GM19351 (cell line): Measurements from ENCODE around the gene CRBN.

Source experiments
- ATAC-seq: cut with Tn5 transposase; IDR thresholded peaks from one replicate; pipeline ENCODE4 v1.9.1; 2021; ENCODE audit warnings: mild to moderate bottlenecking, moderate library complexity; ENCODE audit not compliant: unreplicated experiment

CRBN gene

DNA sequence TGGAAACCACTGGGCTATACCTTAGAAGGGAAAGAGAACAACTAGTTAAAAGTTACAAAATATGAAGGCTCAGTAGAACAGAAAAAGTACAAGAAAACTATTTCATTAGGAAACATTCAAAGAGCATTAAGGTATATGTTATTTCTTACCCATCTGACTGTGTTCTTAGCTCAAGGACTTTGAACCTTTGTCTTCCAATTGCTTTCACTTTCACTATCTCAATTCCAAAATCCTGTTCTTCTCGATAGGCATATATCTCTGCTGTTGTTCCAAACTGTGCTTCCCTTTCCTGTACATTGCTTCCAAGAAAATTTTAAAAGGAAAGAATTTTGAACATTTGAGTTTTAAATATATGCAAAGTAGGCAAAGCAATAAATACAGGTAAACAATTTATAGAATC lies 6.9 kb downstream of the CRBN start:
- ATAC-seq = no peak

DNA sequence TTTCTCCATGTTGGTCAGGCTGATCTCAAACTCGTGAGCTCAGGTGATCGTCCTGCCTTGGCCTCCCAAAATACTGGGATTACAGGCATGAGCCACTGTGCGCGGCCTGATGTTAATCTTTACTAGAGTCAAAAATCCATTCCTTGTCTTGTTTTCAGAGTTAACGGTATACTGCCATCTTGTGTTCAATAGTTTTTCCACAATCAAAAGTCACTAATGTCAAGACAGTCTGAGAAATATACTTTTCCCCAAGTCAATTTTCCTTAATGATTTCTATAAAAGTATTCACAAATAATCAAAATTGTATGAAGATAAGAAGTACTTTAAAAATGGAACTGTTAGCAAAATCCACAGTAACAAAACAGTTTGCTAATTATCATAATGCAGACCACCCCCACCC lies 8.5 kb downstream of the CRBN start:
- ATAC-seq = peak; percentile 50

DNA sequence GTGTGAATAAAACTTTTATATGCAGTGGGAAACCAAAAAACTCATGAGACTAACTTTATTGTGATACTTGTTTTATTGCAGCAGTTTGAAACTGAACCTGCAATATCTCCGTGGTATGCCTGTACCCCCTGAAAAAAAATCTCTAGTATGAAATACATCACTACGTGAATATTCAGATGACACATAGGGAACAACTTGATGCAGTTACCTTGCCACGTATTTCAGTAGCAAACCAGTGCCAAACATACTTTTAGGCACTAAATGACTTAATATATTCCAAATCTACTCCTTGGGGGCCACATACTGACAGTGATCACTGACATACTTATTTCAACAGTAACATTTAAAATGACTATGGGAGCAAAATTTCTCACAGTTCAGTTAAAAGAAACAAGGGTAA lies 13.8 kb downstream of the CRBN start:
- ATAC-seq = no peak

DNA sequence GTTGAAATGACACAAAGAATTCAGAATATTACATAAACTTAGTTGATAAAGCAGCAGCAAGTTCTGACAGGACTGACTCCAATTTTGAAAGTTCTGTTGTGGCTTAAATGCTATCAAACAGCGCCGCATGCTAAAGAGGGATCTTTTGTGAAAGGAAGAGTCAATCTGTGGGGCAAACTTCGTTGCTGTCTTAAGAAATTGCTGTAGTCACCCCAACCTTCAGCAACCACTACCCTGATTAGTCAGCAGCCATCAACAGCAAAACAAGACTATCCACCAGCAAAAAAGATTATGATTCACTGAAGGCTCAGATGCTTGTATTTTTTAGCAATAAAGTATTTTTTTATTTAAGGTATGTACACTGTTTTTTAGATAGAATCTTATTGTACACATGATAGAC lies 14.2 kb downstream of the CRBN start:
- ATAC-seq = no peak

DNA sequence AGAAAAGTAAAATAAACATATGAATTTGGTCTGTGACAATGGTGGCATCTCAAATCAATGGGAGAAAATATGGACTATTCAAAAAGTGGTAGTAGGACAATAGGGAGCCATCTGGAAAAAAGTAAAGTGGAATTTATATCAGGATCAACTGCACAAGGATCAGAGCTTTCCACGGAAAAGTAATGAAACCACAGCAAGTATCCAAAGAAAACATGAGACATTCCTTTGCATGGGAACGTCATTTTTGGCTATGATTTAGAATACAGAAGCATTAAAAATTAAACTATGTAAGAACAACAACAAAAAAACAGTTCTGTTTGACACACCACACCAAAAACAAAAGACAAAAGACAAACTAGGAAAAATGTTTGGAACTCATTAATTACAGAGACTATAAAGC lies 18.7 kb downstream of the CRBN start:
- no peak for ATAC-seq

DNA sequence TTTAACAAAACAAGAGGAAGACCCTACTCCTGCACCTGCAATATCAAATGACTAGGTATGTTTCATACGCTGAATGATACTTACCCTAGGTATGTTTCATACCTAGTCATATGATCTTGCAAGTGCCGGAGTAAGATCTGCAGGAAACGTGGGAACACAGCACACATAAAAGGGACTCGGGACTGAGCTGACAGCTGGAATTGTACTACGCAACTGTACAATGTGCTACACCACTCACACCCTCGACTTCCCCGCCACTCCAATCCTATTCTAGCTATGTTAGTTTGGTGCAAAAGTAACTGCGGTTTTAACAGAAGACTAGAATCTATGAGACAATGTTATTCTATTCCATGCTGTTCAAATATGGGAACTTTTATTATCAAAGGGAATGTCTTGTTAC lies 22.0 kb downstream of the CRBN start:
- ATAC-seq = no peak

DNA sequence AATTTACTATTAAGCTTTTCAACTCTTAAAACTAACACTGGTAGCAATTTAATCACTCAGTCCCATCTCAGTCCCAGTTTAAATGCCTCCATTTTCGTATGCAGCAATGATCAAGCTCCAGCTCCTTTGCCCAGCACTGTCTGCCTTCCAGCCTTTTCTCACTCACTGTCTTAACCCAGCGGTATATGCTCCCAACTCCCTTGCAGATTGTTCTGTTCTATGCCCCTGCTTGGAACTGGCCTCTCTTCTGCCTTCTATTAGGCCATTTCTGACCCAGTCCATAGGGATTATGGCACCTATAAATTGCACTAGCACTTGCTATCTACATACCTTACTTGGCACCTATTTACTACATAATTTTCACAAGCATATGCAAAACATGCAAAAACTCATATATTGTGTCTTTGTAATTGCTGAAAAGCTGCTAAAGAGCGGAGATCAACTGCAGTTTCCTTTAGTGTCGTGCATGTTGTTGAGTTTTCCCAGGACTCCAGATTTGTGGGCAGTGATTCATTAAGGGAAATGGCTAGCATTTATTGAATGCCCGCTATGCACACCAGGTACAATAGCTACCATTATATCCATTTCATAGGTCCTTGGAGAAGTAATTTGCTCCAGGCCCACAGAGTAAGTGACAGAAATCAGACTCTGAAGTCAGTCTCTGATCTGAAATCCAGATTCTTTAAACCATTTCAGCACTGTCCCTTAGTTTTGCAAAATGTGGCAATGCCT lies 24.4 kb downstream of the CRBN start:
- no peak for ATAC-seq

DNA sequence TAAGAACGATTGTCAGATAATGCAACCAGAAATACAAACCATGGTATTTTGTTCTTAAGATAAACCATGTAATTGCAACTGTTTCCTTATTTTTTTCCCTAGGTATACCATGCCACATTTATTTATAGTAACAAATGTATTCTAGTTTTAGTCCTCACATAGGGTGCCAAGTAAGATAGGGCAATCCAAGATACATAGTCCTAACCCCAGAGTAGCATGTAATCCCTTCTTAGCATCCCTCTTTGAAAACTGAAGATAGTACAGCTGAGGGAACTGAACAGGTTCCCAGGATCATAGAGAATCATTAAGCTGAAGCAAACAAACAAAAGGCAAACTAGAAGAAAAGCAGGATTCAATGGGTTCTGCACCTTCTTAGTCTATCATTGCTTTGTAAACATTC lies 28.0 kb downstream of the CRBN start:
- ATAC-seq = no peak

DNA sequence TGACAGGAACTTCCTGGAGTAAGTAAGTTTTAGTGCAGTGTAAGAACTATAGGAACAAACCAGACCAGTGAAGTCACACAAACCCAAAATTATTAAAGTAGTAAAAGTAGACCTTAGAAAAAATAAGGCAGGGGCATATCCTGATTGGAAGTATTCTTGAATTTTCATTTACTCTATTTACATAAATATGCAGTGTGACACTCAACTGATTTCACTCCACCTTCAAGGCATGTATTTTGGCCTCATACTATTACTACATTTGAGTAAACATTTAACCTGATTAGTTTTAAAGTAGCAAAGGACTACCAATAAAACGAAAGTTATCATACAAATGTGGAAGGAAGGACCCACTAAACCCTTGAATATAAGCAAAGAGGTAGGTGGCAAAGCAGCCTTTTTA lies 29.9 kb downstream of the CRBN start:
- no peak for ATAC-seq

DNA sequence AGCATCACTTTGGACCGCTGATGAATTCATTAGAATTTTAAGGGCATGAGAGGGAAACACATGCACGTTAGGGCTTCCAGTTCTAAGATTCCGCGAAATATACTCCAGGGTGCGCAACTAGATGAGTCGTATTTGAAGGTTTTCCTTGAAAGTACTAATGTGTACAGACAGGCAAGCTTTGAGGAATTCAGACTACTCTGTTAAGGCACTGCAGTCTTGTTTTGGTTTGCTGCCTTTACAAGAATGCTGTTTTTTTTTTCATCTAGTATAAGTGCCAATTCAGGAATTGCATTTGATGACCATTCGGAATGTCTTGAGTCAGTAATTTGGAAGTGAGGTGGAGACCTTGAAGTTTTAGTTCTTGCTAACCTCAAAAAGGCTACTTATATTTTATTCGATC lies 33.7 kb downstream of the CRBN start:
- no peak for ATAC-seq

DNA sequence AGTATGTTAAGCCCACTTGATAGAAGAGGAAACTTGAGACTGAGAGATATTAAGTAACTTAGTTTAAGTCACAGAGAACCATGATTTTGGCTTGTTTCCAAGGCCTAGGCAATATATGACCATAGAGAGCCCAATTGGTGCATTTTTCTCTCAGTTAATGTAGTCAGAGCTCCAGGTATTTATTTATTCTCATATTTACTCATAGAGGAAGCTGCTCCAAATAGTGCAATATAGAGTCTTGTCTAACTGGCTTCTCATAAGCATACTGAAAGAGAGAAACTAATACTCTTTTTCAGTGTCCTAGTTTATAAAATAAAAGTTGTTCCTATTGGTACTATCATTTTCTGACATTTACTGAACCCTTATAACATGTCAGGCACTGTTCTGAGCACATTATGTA lies 37.6 kb downstream of the CRBN start:
- no peak for ATAC-seq

DNA sequence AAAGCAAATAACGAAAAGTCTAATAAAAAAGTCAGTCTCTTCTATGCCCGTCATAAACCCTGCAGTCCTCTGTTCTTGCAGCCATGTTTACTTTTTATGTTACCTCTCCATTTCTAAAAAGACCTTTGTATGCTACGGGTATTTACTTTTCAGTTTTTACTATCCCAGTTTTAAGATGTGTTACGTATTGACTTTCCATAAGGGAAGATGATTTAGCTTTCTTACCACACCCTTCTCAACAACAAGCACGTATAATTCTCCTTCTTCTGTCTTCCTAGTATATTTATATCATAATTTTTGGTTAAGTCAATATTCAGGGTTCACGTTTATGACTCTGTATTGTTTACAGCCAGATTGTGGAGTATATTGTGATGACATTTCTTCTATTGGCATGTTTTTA lies 42.0 kb downstream of the CRBN start:
- no peak for ATAC-seq

DNA sequence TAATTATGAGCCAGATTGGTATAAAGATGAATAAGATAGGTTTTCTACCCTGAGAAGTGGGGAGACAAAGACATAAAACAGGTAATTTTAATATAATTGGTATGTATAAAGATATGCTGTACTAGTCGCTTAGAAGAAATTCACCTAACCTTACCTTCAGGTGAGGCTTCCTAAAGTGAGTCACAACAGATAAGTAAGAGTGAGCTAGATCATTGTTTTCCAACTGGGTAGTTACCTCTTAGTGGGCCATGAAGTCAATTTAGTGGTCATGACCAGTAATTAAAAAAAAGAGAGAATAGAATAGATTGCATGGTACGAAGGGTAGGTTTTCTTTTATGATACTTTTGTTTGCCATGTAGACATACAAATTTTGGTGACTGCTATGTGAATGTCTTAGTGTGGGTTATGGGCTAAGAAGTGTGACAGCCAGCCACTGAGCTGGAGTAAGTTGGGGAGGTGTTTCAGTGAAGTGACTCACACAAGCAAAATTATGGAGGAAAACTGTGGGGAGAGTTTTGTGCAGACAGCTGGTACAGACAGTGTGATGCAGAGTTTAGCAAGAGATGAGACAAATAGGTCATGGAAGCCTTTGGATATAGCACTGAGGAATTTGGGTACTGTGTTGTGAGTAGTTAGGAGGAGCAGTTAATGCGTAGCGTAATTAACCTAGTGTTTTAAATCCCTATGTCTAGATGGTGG lies 44.6 kb downstream of the CRBN start:
- no peak for ATAC-seq

DNA sequence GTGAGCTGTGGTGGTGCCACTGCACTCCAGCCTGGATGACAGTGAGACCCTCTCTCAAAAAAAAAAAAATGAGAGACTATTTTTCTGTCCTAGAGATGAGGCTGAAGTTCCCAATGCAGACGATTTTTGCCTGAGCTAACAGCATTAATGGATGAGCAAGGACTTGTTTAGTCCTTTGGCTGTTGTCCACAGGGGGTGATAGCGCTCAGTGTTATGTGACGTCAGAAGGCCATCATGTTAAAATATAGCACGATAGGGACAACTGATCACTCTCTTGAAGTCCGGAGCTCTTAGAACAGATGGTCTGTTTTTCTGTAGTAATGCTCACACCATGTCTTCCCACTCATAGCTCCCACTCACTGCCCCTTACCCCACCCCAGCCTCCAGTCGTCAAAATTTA lies 46.0 kb downstream of the CRBN start:
- ATAC-seq = no peak

DNA sequence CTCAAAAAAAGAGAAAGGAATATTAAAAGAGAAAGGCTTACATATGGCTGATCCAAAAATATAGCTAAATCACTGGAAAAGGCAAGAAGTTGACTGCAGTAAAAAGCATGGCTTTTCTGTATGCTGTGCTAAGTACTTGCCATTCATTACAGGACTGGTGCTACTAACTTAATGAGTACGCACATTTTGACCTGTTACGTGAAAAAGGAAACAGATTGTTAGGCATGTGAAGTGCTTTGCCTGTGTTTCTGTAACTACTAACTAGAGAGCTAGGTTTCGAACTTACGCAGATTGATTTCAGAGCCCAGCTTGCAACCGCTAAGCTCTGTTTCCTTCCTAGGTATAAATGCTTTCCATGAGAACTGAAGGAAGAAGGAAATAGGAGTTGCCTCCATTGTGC lies 49.9 kb downstream of the CRBN start:
- ATAC-seq = no peak

DNA sequence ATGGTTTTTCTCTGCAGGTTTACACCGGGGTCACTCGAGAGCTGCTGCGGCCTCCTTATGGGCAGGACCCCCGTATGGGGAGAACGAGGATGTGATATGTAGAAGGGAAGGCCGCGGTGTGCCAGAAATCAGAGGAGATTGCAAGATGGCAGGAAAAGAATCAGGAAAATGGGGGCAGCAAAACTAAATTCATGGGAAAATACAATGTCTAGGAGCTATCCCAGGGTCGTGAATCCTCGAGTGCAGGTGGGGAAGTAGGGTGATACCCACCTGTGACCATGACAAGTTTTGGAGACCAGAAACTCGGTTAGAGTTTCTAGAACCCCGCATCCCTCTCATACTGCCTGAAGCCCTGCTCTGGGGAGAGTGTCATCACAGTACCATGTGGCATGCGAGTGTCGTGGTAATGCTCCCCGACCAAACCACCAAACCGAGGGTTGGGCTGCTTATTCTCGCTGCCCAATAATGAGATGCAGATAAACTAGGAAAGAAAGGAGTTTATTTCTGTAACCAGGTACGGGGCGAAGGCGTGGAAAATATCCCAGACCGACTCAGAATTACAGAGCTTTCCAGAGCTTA lies 52.0 kb downstream of the CRBN start:
- ATAC-seq = peak; percentile 33

DNA sequence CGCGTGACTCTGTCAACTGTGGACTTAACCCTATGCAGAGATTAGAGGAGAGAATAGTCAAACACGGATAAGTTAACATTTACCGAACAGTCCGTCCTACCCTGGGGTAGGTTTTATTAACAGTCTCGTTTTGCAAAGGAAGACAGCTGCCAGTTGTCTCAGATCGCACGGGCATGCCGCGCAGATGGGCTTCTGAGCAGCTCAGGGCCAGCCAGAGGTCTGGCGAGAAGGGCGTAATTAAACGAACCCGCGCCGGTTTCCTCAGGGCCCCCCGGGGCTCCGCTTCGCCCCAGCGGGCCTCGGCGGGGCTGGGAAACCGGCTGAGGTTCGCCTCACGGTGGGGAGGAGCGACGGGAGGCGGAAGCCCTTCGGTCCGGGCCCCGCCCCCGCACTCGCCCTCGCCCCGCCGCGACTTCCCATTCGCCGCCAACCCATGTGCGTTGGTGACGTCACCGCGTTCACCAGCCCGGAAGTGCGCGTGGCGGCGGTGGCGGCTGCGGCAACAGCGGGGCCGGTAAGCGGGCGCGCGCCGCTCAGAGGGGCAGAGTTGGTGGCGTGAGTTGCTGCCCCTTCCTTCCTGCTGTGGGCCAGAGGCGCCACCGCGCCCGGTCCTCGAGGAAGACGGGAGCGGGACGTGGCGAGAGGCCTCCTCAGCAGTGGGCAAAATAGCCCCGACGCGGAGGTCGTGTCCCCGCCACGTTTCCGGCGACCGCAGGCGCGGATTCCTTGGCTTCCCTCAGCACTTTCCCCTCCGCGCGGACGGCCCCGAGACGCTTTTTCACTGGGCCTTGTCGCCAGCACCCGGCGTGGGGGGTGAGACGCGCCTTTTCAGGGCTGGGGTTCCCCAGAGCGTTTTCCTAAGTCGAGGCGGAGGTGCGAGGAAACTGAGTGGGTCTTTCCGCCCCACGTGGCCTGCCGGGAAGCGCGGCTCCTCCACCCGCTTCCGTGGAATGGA lies 52.7 kb downstream of the CRBN start, which contains the start of gene TRNT1:
TSS of gene TRNT1 (plus strand) at position 464 of the 955 bp plus-strand sequence. CDS start 2,101 bp downstream, outside the sequence.
- ATAC-seq = peak; percentile 86

DNA sequence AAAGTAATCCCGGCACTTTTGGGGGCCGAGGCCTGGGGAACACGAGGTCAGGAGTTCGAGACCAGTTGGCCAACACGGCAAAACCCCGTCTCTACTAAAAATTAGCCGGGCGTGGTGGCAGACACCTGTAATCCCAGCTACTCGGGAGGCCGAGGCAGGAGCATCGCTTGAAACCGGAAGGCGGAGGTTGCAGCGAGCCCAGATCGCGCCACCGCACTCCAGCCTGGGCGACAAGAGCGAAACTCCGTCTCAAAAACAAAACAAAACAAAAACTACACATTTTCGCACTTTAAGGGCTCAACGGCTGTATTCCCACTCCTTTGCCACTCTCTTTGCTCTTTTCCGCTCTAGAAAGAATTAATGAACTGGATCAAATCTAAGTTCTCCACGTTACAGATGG lies 53.5 kb downstream of the CRBN start:
- no peak for ATAC-seq

DNA sequence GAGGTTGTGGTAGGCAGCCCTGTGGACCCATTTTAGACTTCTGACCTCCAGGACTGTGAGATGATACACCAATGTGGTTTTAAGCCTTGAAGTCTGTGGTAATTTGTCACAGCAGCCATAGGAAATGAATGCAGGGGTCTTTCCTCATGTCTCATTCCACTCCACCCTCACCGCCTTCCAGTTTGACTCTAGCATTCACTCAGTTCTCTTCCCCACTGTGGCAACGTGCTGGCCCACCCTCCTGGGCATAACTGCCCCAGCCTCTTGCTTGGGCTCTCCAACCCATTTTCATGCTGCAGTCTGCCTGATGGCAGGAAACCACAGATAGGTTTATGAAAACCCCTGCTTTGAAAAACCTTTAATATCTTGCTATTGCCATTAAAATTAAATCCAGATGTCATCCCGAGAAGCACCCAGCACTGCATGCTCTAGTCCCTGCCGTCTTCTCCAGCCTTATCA lies 60.1 kb downstream of the CRBN start:
- peak; percentile 40 for ATAC-seq

DNA sequence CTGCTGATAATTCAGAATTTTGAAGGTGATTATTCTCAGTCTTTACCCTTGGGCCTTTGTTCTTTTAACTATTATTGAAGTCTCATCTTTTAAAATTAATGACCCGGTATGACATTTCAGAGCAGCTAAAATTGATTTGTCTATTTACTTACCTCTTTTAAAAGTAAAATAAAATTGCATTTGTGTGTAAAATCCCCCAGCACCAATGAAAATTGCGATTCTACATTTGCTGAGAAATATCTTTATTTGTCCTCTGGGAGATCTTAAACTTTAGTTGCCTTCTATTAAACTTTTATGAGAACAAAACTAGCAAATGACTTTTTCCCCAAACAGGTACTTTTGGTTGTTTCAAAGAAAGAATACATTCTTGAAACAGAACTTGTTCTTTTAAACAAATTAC lies 61.8 kb downstream of the CRBN start:
- ATAC-seq = no peak
